HG02884 (cell line): ENCODE data around the gene SAXO2.
"Not testable (repeated sequence)": the region's sequence is repeated elsewhere in the genome, so short reads cannot be mapped to it uniquely, and the experiment has no call there.

Experiments
- ATAC-seq: cut with Tn5 transposase; IDR thresholded peaks from one replicate; pipeline ENCODE4 v1.9.1; 2021; ENCODE audit warnings: mild to moderate bottlenecking, moderate library complexity; ENCODE audit not compliant: unreplicated experiment

SAXO2 gene

DNA sequence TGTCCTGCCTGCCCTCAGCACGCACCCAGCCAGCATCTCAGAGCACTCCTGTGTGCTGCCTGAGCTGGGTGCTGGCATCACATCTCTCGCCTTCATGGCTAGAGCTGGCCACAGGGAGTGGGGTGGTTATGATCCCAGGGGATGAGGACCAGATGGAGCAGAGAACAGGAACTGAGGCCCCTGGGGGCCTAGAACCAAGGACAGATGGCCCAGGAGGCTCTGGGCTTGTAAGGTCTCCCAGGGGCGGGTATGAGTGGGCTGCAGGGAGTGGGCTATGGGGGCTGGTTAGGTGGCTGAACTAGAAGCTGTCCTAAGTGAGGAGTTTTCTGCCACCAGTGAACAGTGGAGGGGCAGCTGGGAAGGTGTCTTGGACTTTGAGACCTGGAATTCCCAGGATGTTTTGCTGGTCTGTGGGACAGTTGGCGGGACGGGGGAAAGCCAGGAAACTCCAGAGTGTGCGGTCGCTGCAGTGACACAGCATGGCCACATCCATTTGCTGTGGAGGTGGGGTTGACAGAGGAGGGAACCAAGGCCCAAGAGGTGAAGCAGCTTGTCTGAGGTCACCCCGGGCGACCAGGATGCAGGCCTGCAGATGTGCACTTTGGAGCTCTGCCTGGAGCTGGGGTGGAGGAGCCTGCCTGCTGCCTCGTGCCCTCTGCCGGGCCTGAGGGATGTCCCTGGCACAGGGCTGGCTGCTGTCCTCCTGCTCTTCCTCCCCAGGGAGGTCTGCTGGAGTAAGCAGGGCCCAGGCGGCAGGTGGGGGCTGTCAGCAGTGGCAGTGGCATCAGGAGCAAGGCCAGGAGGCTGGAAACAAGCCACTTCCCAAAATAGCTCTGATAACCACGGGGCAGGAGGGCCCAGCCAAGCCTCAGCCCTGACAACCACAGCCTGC lies 70.3 kb downstream of the SAXO2 start:
- not testable (repeated sequence) for ATAC-seq

DNA sequence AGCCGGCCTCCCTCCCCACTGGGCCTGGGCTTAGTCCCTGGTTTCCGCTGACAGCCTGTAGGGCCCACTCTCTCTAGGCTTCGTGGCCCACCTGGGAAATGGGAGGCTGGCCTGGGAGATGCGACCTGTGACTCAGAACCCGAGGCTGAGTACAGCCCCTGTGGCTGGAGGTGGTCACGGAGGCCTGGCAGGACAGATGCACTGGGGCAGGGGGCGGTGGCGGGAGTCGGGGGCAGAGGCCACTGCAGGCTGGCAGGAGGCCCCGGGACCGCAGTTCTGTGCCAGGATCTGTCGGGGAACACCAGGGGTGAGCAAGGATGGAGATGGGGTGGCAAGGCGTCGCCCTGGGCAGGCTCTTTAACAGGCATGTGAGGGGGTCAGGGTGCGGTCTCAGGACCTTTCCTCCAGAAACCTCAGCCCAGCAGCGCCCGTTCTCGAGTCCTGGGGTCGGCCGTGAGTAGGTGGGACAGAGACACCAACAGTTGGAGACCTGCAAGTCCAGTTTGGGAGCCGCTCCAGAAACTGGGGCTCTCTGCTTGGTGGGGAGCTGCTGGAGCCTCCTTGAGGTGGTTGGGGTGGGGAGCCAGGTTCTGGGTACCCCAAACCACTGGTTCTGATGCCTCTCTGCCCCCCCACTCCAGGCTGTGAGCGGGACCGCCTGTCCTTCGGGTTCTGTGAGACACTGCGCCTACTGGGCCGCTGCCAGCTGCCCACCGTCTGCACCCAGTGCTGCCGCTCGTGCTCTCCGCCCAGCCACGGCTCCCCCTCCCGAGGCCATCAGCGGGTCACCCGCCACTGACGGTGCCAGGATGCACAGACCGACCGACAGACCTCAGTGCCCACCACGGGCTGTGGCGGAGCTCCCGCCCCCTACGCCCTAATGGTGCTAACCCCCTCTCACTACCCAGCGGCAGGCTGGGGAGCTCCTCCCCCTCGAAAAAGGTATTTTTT lies 71.3 kb downstream of the SAXO2 start:
- ATAC-seq, result not testable (repeated sequence)
